NCI-H2029 (cell line): ENCODE data around the gene TMEM132D.
A peak's percentile ranks its signal among the peaks of the same experiment; 100 is the strongest.

Experiments
- DNase-seq: peaks from one replicate; lab custom pipeline; 2025; lab: John Stamatoyannopoulos, UW

TMEM132D gene

GRCh38 chr12:129660946-129661345 is 242.9 kb downstream of the TMEM132D start:
- no peak for DNase-seq

- peak; percentile 23 for DNase-seq
Measured at GRCh38 chr12:129659961-129660622, 243.7 kb downstream of the TMEM132D start.

DNA sequence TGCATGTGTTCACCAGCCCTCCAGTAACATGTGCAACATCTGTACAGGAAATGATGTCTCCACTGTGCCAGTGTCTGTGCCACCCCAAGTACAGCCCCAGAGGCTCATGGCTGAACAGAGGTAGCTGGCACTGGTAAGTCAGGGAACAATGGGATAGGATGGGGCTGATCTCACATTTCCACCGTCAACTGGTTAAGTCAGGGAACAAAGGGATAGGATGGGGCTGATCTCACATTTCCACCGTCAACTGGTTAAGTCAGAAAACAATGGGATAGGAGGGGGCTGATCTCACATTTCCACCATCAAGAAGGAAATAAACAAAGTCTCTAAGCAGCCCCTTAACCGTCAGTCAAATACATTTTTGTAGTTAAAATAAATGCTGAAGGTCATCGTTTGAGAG is 246.6 kb downstream of the TMEM132D start:
- DNase-seq = peak; percentile 89

GRCh38 chr12:129651951-129652350 is 251.9 kb downstream of the TMEM132D start:
- no peak for DNase-seq

GRCh38 chr12:129641926-129642325 is 261.9 kb downstream of the TMEM132D start:
- peak; percentile 33 for DNase-seq

GRCh38 chr12:129635021-129635685 is 268.7 kb downstream of the TMEM132D start:
- DNase-seq = no peak

DNA sequence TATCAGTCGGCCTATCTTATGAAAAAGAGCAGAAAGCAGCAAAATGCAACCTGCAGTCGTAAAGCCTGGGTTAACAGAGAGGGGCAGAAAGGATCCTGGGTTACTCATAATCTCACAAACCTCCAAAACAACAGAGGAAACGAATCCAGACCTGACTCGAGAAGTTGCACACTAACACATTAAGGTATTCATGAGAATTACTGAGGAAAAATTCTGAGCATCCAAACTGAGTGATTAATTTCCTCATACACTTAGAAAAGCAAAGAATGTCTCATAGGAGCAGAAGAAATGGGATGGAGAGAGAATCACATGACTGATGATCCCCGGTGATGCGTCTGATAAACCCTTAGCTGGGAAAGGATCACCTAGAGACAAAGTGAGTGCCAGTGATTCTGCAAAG is 272.5 kb downstream of the TMEM132D start:
- no peak for DNase-seq

GRCh38 chr12:129629901-129630300 is 273.9 kb downstream of the TMEM132D start:
- no peak for DNase-seq

DNA sequence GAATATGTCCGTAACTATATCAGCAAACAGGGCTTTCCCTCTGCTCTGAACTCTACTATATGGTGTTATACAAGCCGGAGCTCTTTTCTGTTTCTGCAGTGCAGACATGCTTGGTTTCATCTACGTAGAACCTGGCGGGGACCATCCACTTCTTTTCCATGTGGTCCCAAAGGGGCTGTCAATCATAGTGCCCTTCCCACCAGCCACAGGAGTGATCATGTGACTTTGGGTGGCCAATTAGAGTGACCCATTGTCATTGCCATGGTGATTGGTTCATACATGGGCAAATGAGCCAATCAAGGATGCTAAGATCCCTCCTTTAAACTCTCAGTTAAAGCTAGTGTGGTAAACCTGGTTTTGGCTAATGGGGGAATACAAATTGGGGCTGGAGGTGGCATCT is 281.3 kb downstream of the TMEM132D start:
- DNase-seq = no peak

- no peak for DNase-seq
Measured at GRCh38 chr12:129619271-129619670, 284.6 kb downstream of the TMEM132D start.

DNA sequence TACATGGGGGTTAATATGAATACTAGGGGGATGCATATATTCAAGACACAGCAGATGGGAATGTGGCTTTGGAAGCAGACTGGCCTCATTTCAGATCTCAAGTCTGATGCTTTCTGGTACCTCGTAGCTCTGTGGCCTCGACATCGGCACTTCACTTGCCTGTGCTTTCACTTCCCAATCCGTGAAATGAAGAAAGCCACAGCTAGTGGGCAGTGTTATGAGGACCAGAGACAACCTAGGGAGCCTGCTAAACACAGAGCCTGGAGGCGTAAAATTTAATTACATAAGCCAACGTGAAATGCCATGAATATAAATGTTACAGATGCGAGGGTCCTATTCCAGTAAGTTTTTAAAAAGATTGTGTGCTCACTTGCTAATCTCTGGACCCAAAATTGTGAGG is 286.0 kb downstream of the TMEM132D start:
- DNase-seq = no peak

- DNase-seq = no peak
Measured at GRCh38 chr12:129615001-129615400, 288.8 kb downstream of the TMEM132D start.

GRCh38 chr12:129614221-129614885 is 289.5 kb downstream of the TMEM132D start:
- no peak for DNase-seq

DNA sequence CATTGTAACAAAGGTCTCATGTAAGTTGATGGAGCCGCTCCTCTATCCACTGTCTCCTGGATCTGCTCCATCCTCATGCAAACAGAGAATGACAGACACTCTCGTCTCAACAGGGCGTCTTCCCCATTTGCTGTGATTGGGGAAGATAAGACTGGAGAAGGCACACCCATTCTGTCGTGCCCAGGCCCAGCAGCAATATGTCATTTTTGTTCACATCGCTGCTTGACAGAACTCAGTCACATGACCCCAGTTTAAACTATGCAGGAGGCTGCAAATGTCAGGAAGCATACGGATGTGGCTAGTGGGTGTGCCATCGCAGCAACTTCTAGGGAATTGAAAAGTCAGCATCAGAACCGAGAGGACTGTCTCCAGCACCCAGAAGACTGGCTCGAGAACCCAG is 290.5 kb downstream of the TMEM132D start:
- no peak for DNase-seq

GRCh38 chr12:129610601-129611120 is 293.2 kb downstream of the TMEM132D start:
- DNase-seq = no peak

GRCh38 chr12:129607756-129608155 is 296.1 kb downstream of the TMEM132D start:
- no peak for DNase-seq

- no peak for DNase-seq
Measured at GRCh38 chr12:129607301-129607700, 296.5 kb downstream of the TMEM132D start.

DNA sequence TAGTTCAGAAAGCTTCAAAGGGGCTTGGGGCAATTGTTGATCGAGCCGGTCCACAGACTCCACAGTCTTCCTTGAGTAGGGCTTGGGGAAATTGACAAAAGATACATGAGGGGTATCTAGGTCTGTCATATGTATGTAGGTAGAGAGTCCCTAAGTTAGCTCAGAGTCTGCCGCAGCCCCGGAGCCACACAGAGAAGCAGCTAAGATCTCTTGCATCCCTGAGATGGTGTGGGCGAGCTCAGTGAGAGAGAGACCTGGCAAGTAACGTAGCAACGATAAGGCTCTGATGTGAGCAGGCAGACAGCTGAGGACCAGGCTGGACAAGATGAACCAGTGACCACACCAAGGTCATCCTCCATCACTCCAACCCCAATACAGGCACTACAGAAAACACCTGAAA is 297.6 kb downstream of the TMEM132D start:
- DNase-seq = no peak

- no peak for DNase-seq
Measured at GRCh38 chr12:129605666-129606065, 298.2 kb downstream of the TMEM132D start.

DNA sequence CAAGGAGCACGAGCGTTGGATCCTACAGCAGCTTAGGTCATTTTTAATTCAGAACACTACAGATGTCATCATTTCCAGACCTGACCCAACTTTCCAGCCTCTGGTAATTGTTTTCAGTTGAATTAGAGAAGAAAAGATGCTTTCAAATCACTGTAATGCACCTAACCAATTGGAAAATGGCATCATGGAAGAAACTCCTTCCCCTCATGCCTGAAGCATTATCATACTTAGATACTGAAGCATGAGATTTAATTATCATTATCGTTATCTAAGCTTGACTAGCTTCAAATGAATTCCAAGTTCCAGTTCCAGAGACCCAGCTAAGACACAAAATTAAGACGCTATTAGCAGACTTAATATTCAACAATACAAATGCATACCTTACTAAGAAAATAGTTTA is 299.3 kb downstream of the TMEM132D start:
- DNase-seq = no peak

- DNase-seq = no peak
Measured at GRCh38 chr12:129599406-129599805, 304.4 kb downstream of the TMEM132D start.

- DNase-seq = no peak
Measured at GRCh38 chr12:129594098-129594497, 309.7 kb downstream of the TMEM132D start.

DNA sequence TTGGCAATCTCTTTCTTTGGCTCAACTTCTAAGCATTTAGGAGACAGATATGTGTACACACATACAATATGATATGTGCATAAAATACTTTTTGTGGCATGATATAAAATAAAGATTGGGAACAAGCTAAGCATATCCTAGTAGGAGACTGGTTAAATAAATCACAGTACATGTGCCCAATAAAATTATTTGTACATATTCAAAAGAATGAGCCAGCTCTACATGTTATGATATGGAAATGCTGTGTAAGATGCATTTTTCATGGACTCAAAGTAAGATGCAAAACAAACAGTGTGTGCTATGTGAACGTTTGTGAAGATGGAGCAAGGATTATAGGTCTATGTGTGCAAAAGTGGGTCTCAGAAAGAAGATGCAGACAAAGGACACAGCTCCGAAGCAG is 311.4 kb downstream of the TMEM132D start:
- no peak for DNase-seq
